ENCODE data around the gene SLC35F3.

GRCh38 chr1:234316486-234316885 lies 412.0 kb downstream of the SLC35F3 start:
- no peak for TF ChIP-seq POLR2AphosphoS5 (IDR thresholded peaks at IDR 0.05; ENCODE audit: low read depth, low read length)
- TF ChIP-seq TAF1 (IDR thresholded peaks at IDR 0.05; ENCODE audit: borderline replicate concordance, low read depth, low read length), result no peak
